HS-5 (cell line): ENCODE data around the gene CYFIP2.
"Not testable (repeated sequence)": the region's sequence is repeated elsewhere in the genome, so short reads cannot be mapped to it uniquely, and the experiment has no call there.

Source experiments
- DNase-seq: peaks from one replicate; pipeline ENCODE4 v3.0.0-alpha.2; 2012; ENCODE audit warnings: low read depth

Gene CYFIP2

GRCh38 chr5:157265714-157266285, at the start of gene CYFIP2:
Gene CYFIP2, plus strand, starts transcription at chr5:157266123. Its CDS starts 19,239 bp downstream, at chr5:157285362.
- DNase-seq, result no peak

- no peak for DNase-seq
These were observed 49.4 kb upstream of the CYFIP2 start for GRCh38 chr5:157216391-157217142.

- DNase-seq, result no peak
These were observed 48.5 kb upstream of the CYFIP2 start for GRCh38 chr5:157217289-157218024.

GRCh38 chr5:157219491-157220271, 46.2 kb upstream of the CYFIP2 start:
- DNase-seq, result no peak

GRCh38 chr5:157221959-157222358, 44.0 kb upstream of the CYFIP2 start:
- DNase-seq, result no peak

GRCh38 chr5:157222506-157223230, 43.3 kb upstream of the CYFIP2 start:
- peak; percentile 36 for DNase-seq

- DNase-seq, result no peak
These were observed 40.2 kb upstream of the CYFIP2 start for GRCh38 chr5:157225469-157226422.

GRCh38 chr5:157230610-157231009, 35.3 kb upstream of the CYFIP2 start:
- no peak for DNase-seq

GRCh38 chr5:157232706-157233105, 33.2 kb upstream of the CYFIP2 start:
- DNase-seq, result no peak

- no peak for DNase-seq
These were observed 32.4 kb upstream of the CYFIP2 start for GRCh38 chr5:157233515-157233914.

GRCh38 chr5:157236423-157236822, 29.5 kb upstream of the CYFIP2 start:
- DNase-seq, result no peak

GRCh38 chr5:157241483-157241882, 24.4 kb upstream of the CYFIP2 start:
- DNase-seq, result no peak

- DNase-seq, result not testable (repeated sequence)
These were observed 21.2 kb upstream of the CYFIP2 start for GRCh38 chr5:157244704-157245103.

- DNase-seq, result no peak
These were observed 20.4 kb upstream of the CYFIP2 start for GRCh38 chr5:157245476-157245875.

- DNase-seq, result no peak
These were observed 20.0 kb upstream of the CYFIP2 start for GRCh38 chr5:157245886-157246285.

- no peak for DNase-seq
These were observed 18.7 kb upstream of the CYFIP2 start for GRCh38 chr5:157247267-157247666.

GRCh38 chr5:157248821-157249470, 17.0 kb upstream of the CYFIP2 start:
- no peak for DNase-seq

GRCh38 chr5:157252711-157253465, 13.0 kb upstream of the CYFIP2 start:
- no peak for DNase-seq

GRCh38 chr5:157253547-157253946, 12.4 kb upstream of the CYFIP2 start:
- DNase-seq, result peak; percentile 14
